ENCODE results near the gene FBXO33.

GRCh38 chr14:39367387-39367751 lies 64.9 kb downstream of the FBXO33 start:
- TF ChIP-seq EZH2 (IDR thresholded peaks at IDR 0.05; ENCODE audit: insufficient read depth, low read length): no peak
- no peak for TF ChIP-seq CTCF (IDR thresholded peaks at IDR 0.05; ENCODE audit: insufficient read depth, low read depth, low read length)

Data from astrocyte (in vitro differentiated cells and primary cell).